Measurements from ENCODE around the gene MANSC4. TPM values are rescaled to one million over a fixed set of nuclear protein-coding genes. Genes with fewer than 3 reads are reported as not detected.

Gene MANSC4
- total and polyA plus RNA-seq, 9 donors, result 0.10 to 0.36 (median 0.25) TPM; not detected in 4

DNA sequence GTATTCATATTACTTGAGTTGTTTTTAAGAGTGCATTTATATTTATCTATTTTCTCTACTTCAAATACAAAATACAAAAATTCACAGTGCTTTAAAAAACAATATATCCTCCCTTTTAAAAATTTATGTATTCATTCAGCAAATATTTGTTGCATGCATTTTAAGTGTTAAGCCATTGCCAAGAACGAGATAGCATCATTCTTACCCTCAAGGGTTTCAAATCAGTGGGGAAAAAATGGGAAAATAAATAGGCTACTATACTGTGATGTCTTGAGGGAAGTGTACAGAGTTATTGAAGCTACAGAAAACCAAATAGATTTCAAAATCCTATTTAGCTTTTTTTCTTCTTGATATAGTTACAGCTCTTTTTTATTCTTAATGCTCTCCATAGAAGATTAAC lies 46.2 kb downstream of the MANSC4 start:
- TF ChIP-seq POLR2A (IDR thresholded peaks at IDR 0.05) (no peak), EP300 (IDR thresholded peaks at IDR 0.05) (no peak)
- TF ChIP-seq, protein P1, sequence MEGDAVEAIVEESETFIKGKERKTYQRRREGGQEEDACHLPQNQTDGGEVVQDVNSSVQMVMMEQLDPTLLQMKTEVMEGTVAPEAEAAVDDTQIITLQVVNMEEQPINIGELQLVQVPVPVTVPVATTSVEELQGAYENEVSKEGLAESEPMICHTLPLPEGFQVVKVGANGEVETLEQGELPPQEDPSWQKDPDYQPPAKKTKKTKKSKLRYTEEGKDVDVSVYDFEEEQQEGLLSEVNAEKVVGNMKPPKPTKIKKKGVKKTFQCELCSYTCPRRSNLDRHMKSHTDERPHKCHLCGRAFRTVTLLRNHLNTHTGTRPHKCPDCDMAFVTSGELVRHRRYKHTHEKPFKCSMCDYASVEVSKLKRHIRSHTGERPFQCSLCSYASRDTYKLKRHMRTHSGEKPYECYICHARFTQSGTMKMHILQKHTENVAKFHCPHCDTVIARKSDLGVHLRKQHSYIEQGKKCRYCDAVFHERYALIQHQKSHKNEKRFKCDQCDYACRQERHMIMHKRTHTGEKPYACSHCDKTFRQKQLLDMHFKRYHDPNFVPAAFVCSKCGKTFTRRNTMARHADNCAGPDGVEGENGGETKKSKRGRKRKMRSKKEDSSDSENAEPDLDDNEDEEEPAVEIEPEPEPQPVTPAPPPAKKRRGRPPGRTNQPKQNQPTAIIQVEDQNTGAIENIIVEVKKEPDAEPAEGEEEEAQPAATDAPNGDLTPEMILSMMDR (IDR thresholded peaks at IDR 0.05), result no peak
- intact Hi-C loops (cut with DNase I), result loop anchor here in 1 of 4 donors (5.0 kb wide), 1 partner anchor 209 kb away; no protein-coding TSS in a partner anchor
- 82 to 92% (median 91%) methylated on average over 1 of the region's 1 CpG for WGBS, 3 donors

GRCh38 chr12:27733052-27733656 lies 46.9 kb downstream of the MANSC4 start:
- peak in 1 of 5 donors; percentile 28 for DNase-seq
- no peak overlapping the region for H3K4me3 ChIP-seq
- H3K27ac ChIP-seq, result no peak overlapping the region
- H3K4me1 ChIP-seq (ENCODE audit: insufficient read depth), result no peaks in the 10 kb centered on the region
- TF ChIP-seq, protein P1 (IDR thresholded peaks at IDR 0.05), result peak; percentile 37 to 77 (median 69)
- TF ChIP-seq EP300 (IDR thresholded peaks at IDR 0.05), result no peak
- H3K27me3 ChIP-seq, result no peaks in the 10 kb centered on the region
- intact Hi-C loops (cut with DNase I), result loop anchor here in 1 of 4 donors (5.0 kb wide), 1 partner anchor 209 kb away; no protein-coding TSS in a partner anchor
- H3K9me3 ChIP-seq, result no peaks in the 10 kb centered on the region
- no peaks in the 10 kb centered on the region for H3K36me3 ChIP-seq
- 26 to 42% (median 31%) methylated on average over 3 of the region's 3 CpGs for WGBS, 3 donors

More for the DNA sequence above, 46.2 kb downstream of the MANSC4 start:
- Histone ChIP-seq H3K36me3 (no peaks in the 10 kb centered on the region), H3K4me3 (no peak overlapping the region), H3K27ac (no peak overlapping the region), H3K27me3 (no peaks in the 10 kb centered on the region), H3K9me3 (no peaks in the 10 kb centered on the region), H3K4me1 (ENCODE audit: insufficient read depth) (no peaks in the 10 kb centered on the region)
- no peak for DNase-seq

- Histone ChIP-seq H3K27ac (no peak overlapping the region), H3K9me3 (no peaks in the 10 kb centered on the region), H3K27me3 (no peaks in the 10 kb centered on the region), H3K4me1 (ENCODE audit: insufficient read depth) (no peaks in the 10 kb centered on the region), H3K36me3 (no peaks in the 10 kb centered on the region), H3K4me3 (no peak overlapping the region)
- no peak for TF ChIP-seq EP300 (IDR thresholded peaks at IDR 0.05)
- TF ChIP-seq, protein P1 (IDR thresholded peaks at IDR 0.05), result no peak
- DNase-seq, result no peak
- intact Hi-C loops (cut with DNase I), result loop anchor here in 1 of 4 donors (5.0 kb wide), 1 partner anchor 210 kb away; no protein-coding TSS in a partner anchor
- 53 to 66% (median 61%) methylated on average over 2 of the region's 2 CpGs for WGBS, 3 donors
Observed at GRCh38 chr12:27732281-27732680, 47.8 kb downstream of the MANSC4 start.

DNA sequence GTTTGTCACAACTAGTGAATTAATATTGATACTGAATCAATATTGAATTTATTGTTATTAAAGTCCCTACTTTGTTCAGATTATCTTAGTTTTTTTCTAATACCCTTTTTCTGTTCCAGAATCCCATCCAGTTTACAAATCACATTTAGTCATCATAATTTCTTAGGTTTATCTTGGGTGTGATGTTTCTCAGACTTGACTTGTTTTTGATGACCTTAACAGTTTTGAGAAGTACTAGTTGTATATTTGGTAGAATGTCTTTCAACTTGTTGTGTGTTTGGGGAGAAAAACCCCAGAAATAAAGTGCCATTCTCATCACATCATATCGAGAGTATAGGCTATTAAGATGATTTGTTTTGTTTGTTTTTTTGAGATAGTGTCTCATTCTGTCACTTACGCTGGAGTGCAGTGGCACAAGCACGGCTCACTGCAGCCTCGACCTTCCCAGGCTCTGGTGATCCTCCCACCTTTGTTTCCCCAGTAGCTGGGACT lies 49.9 kb downstream of the MANSC4 start:
- TF ChIP-seq, protein P1 (IDR thresholded peaks at IDR 0.05), result no peak
- TF ChIP-seq POLR2A (IDR thresholded peaks at IDR 0.05) (no peak), EP300 (IDR thresholded peaks at IDR 0.05) (no peak)
- H3K4me1 ChIP-seq (ENCODE audit: insufficient read depth), result no peaks in the 10 kb centered on the region
- intact Hi-C loops (cut with DNase I), result loop anchor here in 1 of 4 donors (5.0 kb wide), 1 partner anchor 212 kb away; no protein-coding TSS in a partner anchor
- DNase-seq, result no peak
- no peaks in the 10 kb centered on the region for H3K27me3 ChIP-seq
- H3K36me3 ChIP-seq, result no peaks in the 10 kb centered on the region
- H3K4me3 ChIP-seq, result no peak overlapping the region
- H3K9me3 ChIP-seq, result no peaks in the 10 kb centered on the region
- no peak overlapping the region for H3K27ac ChIP-seq
- 85 to 88% (median 87%) methylated on average over 4 of the region's 4 CpGs for WGBS, 3 donors
